HEK293 (cell line): ENCODE measurements around the gene C16orf74.

Experiments
- CTCF ChIA-PET: fragments of 350-600 bp; formaldehyde crosslinking; extraction: SDS; loops from one replicate; lab custom pipeline; 2021; ENCODE audit warnings: antibody characterized with exemption; lab: Yijun Ruan, JAX
- POLR2A ChIA-PET: fragments of 300-600 bp; formaldehyde crosslinking; extraction: SDS; loops from one replicate; lab custom pipeline; 2020; ENCODE audit warnings: antibody characterized with exemption, inconsistent platforms; lab: Yijun Ruan, JAX
- H3K27ac ChIP-seq: fragments of 200-500 bp; sonication (Bioruptor generic); 2 replicates; pipeline ENCODE4 v1.5.1; 2014; ENCODE audit warnings: low read depth, low read length, control low read depth, inconsistent platforms; ENCODE audit errors: extremely low read depth
- H3K36me3 ChIP-seq, 2 experiments: fragments of 200-500 bp in 1 of 2; sonication (Bioruptor generic) in 1 of 2; 1 replicate in 1 of 2; 2 replicates in 1 of 2; pipeline ENCODE4 v1.5.1; 2014 to 2017; ENCODE audit warnings: inconsistent platforms in 2 of 2, low read length in 2 of 2; ENCODE audit not compliant: control insufficient read depth in 2 of 2, insufficient read depth in 1 of 2
- H3K4me1 ChIP-seq: fragments of 200-500 bp; sonication (Bioruptor generic); 2 replicates; pipeline ENCODE4 v1.5.1; 2014; ENCODE audit warnings: mild to moderate bottlenecking, low read length, inconsistent platforms; ENCODE audit not compliant: control insufficient read depth, insufficient read depth
- H3K4me3 ChIP-seq: 2 replicates; pipeline ENCODE4 v1.5.1; 2011; ENCODE audit warnings: low read depth, mild to moderate bottlenecking, control low read depth, low read length, moderate library complexity
- H3K9me3 ChIP-seq: fragments of 200-500 bp; sonication (Bioruptor generic); 2 replicates; pipeline ENCODE4 v1.5.1; 2014; ENCODE audit warnings: low read depth, low read length, inconsistent platforms; ENCODE audit not compliant: control insufficient read depth, insufficient read depth
- GLI2 ChIP-seq: fragments of 450-650 bp; formaldehyde crosslinking; IDR thresholded peaks from 2 replicates; pipeline ENCODE4; 2017; ENCODE audit warnings: missing biosample characterization, missing genetic modification characterization, low read depth, borderline replicate concordance
- GLIS1 ChIP-seq: fragments of 450-650 bp; formaldehyde crosslinking; IDR thresholded peaks from 2 replicates; pipeline ENCODE4 v1.5.1; 2016; ENCODE audit warnings: missing biosample characterization, missing genetic modification characterization
- GLIS2 ChIP-seq: fragments of 450-650 bp; formaldehyde crosslinking; IDR thresholded peaks from 2 replicates; pipeline ENCODE4 v1.5.1; 2016; ENCODE audit warnings: missing biosample characterization, missing genetic modification characterization
- KLF1 ChIP-seq: fragments of 450-650 bp; formaldehyde crosslinking; IDR thresholded peaks from 2 replicates; pipeline ENCODE4 v1.5.1; 2016; ENCODE audit warnings: missing biosample characterization, missing genetic modification characterization
- REPIN1 ChIP-seq: fragments of 450-650 bp; formaldehyde crosslinking; IDR thresholded peaks from 2 replicates; pipeline ENCODE4 v1.5.1; 2017; ENCODE audit warnings: missing biosample characterization, missing genetic modification characterization, low read depth
- SP7 ChIP-seq: fragments of 450-650 bp; formaldehyde crosslinking; IDR thresholded peaks from 2 replicates; pipeline ENCODE4 v1.5.1; 2016; ENCODE audit warnings: missing biosample characterization, missing genetic modification characterization
- WT1 ChIP-seq: fragments of 450-650 bp; formaldehyde crosslinking; IDR thresholded peaks from 2 replicates; pipeline ENCODE4 v1.5.1; 2016; ENCODE audit warnings: missing biosample characterization, missing genetic modification characterization
- ZBTB20 ChIP-seq: fragments of 450-650 bp; formaldehyde crosslinking; IDR thresholded peaks from 2 replicates; pipeline ENCODE4 v1.5.1; 2016; ENCODE audit warnings: missing biosample characterization, missing genetic modification characterization
- ZBTB8A ChIP-seq: fragments of 450-650 bp; formaldehyde crosslinking; IDR thresholded peaks from 2 replicates; pipeline ENCODE4 v1.5.1; 2016; ENCODE audit warnings: missing biosample characterization, missing genetic modification characterization
- ZIC2 ChIP-seq: fragments of 450-650 bp; formaldehyde crosslinking; IDR thresholded peaks from 2 replicates; pipeline ENCODE4 v1.5.1; 2016; ENCODE audit warnings: missing biosample characterization, missing genetic modification characterization
- ZNF10 ChIP-seq: fragments of 450-650 bp; formaldehyde crosslinking; IDR thresholded peaks from 2 replicates; pipeline ENCODE4 v1.5.1; 2017; ENCODE audit warnings: missing biosample characterization, missing genetic modification characterization
- ZNF157 ChIP-seq: fragments of 450-650 bp; formaldehyde crosslinking; IDR thresholded peaks from 2 replicates; pipeline ENCODE4 v1.5.1; 2016; ENCODE audit warnings: missing biosample characterization, missing genetic modification characterization
- ZNF239 ChIP-seq: fragments of 450-650 bp; formaldehyde crosslinking; IDR thresholded peaks from 2 replicates; pipeline ENCODE4 v1.5.1; 2016; ENCODE audit warnings: missing biosample characterization, missing genetic modification characterization
- ZNF335 ChIP-seq: fragments of 450-650 bp; formaldehyde crosslinking; conservative IDR thresholded peaks from 2 replicates; pipeline ENCODE4 v1.5.1; 2016; ENCODE audit warnings: missing biosample characterization, missing genetic modification characterization
- ZNF423 ChIP-seq: fragments of 450-650 bp; formaldehyde crosslinking; IDR thresholded peaks from 2 replicates; pipeline ENCODE4 v1.5.1; 2016; ENCODE audit warnings: missing biosample characterization, missing genetic modification characterization
- ZNF561 ChIP-seq: fragments of 450-650 bp; IDR thresholded peaks from 2 replicates; pipeline ENCODE4 v1.5.1; 2018; ENCODE audit warnings: missing biosample characterization, missing genetic modification characterization, borderline replicate concordance
- ZNF654 ChIP-seq: fragments of 450-650 bp; formaldehyde crosslinking; IDR thresholded peaks from 2 replicates; pipeline ENCODE4 v1.5.1; 2016; ENCODE audit warnings: low read depth, missing biosample characterization, missing genetic modification characterization
- ZNF777 ChIP-seq: fragments of 450-650 bp; formaldehyde crosslinking; IDR thresholded peaks from 2 replicates; pipeline ENCODE4 v1.5.1; 2017; ENCODE audit warnings: missing biosample characterization, missing genetic modification characterization, borderline replicate concordance
- TF ChIP-seq, protein P1 (sequence below): fragments of 450-650 bp; formaldehyde crosslinking; IDR thresholded peaks from 2 replicates; pipeline ENCODE4 v1.5.1; 2016; ENCODE audit warnings: missing biosample characterization, missing genetic modification characterization
- TF ChIP-seq, protein P2 (sequence below): fragments of 450-650 bp; formaldehyde crosslinking; IDR thresholded peaks from 2 replicates; pipeline ENCODE4 v1.5.1; 2017; ENCODE audit warnings: missing biosample characterization, missing genetic modification characterization
- TF ChIP-seq, protein P3 (sequence below): fragments of 450-650 bp; formaldehyde crosslinking; IDR thresholded peaks from 2 replicates; pipeline ENCODE4 v1.5.1; 2016; ENCODE audit warnings: missing biosample characterization, missing genetic modification characterization
- TF ChIP-seq, protein P4 (sequence below): fragments of 450-650 bp; formaldehyde crosslinking; IDR thresholded peaks from 2 replicates; pipeline ENCODE4 v1.5.1; 2016; ENCODE audit warnings: missing biosample characterization, missing genetic modification characterization
- TF ChIP-seq, protein P5 (sequence below): fragments of 450-650 bp; formaldehyde crosslinking; IDR thresholded peaks from 2 replicates; pipeline ENCODE4 v1.5.1; 2016; ENCODE audit warnings: missing biosample characterization, missing genetic modification characterization

C16orf74 gene

DNA sequence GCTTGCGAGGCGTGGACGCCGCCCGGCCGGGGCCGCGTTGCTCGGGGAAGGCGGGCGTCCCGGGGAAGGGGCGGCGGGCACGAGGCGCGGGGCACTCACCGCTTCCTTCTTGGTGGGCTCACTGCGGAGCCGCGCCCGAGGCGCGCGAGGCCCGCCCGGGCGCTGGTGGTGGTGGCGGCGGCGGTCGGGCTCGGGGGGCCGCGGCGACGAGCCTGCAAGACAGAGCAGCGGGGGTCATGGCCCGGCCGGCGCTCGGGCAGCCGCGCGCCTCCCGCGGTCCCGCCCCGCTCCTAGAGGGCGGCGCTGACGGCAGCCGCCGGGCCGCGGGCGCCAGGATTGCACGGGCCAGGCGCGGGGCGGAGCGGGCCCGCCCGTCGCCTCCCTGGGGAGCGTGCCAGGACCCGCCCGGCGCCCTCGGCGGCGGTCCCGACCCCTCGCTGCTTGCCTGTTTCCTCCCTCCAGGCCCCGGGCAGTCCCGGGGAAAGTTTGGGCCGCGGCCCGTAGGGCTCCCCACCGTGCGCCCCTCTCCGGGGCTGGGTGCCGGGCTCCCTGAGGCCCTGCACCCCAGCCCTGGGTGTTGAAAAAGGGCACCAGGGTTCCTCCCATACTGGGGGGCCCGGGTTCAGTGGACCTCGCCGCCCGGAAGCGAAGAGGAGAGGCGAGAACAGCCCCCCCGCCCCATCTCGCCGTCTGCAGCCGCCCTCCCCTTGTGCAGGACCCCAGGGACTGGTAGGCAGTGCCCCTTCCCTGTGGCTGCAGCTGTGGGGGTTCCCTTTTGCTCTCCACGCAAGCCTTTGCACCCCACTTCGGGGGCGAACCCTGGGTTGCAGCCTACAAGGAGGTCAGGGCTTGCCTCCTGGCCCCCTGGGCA is at the start of gene C16orf74:
Gene C16orf74 (minus strand): TSS at position 270 of the 871 bp plus-strand sequence. CDS start 15,879 bp downstream, outside the sequence.
- H3K4me1 ChIP-seq, result peaks cover 5% of the 10 kb centered on the region; the same call in 1 of the 2 replicates

DNA sequence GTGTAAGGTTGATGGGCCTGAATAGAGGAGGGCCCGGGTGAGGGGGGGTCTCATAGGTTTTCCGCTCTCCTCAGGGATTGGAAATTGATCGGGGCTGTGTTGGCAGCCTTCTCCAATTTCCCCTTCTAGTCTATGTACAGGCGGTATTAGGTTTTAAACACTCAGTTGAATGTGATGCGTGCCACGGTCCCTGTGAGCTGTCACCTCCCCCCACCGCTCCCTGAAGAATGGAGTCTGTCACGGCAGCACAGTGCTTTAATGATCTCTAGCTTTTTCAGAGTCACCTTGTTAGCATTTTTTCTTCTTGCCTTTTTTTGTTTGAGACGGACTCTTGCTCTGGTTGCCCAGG is 49.4 kb upstream of the C16orf74 start:
- Histone ChIP-seq H3K4me1 (peaks cover 3% of the 10 kb centered on the region), H3K4me3 (peak overlapping the region; percentile 91), H3K9me3 (no peaks in the 10 kb centered on the region), H3K36me3 (peaks cover 14 to 67% of the 10 kb centered on the region in 2 experiments; a peak in 2 of 3 replicates), H3K27ac (peak overlapping the region; percentile 89)
- ChIA-PET POLR2A (no interaction called here), CTCF (interaction anchor here (0.6 kb wide), 2 partner anchors 34 to 715 kb away, joined by 3 to 4 read pairs; no protein-coding TSS in a partner anchor)
- TF ChIP-seq ZNF157 (tag by site-specific recombination) (no peak), ZNF10 (no peak), ZNF239 (tag by site-specific recombination) (no peak), SP7 (tag by site-specific recombination) (no peak), REPIN1 (tag by site-specific recombination) (no peak), GLI2 (tag by site-specific recombination) (no peak)
- TF ChIP-seq, protein P1, sequence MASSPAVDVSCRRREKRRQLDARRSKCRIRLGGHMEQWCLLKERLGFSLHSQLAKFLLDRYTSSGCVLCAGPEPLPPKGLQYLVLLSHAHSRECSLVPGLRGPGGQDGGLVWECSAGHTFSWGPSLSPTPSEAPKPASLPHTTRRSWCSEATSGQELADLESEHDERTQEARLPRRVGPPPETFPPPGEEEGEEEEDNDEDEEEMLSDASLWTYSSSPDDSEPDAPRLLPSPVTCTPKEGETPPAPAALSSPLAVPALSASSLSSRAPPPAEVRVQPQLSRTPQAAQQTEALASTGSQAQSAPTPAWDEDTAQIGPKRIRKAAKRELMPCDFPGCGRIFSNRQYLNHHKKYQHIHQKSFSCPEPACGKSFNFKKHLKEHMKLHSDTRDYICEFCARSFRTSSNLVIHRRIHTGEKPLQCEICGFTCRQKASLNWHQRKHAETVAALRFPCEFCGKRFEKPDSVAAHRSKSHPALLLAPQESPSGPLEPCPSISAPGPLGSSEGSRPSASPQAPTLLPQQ (tag by site-specific recombination), result peak; percentile 21; the same call in 1 of the 2 replicates
- TF ChIP-seq, protein P2, sequence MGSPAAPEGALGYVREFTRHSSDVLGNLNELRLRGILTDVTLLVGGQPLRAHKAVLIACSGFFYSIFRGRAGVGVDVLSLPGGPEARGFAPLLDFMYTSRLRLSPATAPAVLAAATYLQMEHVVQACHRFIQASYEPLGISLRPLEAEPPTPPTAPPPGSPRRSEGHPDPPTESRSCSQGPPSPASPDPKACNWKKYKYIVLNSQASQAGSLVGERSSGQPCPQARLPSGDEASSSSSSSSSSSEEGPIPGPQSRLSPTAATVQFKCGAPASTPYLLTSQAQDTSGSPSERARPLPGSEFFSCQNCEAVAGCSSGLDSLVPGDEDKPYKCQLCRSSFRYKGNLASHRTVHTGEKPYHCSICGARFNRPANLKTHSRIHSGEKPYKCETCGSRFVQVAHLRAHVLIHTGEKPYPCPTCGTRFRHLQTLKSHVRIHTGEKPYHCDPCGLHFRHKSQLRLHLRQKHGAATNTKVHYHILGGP (tag by site-specific recombination), result no peak
- TF ChIP-seq, protein P3, sequence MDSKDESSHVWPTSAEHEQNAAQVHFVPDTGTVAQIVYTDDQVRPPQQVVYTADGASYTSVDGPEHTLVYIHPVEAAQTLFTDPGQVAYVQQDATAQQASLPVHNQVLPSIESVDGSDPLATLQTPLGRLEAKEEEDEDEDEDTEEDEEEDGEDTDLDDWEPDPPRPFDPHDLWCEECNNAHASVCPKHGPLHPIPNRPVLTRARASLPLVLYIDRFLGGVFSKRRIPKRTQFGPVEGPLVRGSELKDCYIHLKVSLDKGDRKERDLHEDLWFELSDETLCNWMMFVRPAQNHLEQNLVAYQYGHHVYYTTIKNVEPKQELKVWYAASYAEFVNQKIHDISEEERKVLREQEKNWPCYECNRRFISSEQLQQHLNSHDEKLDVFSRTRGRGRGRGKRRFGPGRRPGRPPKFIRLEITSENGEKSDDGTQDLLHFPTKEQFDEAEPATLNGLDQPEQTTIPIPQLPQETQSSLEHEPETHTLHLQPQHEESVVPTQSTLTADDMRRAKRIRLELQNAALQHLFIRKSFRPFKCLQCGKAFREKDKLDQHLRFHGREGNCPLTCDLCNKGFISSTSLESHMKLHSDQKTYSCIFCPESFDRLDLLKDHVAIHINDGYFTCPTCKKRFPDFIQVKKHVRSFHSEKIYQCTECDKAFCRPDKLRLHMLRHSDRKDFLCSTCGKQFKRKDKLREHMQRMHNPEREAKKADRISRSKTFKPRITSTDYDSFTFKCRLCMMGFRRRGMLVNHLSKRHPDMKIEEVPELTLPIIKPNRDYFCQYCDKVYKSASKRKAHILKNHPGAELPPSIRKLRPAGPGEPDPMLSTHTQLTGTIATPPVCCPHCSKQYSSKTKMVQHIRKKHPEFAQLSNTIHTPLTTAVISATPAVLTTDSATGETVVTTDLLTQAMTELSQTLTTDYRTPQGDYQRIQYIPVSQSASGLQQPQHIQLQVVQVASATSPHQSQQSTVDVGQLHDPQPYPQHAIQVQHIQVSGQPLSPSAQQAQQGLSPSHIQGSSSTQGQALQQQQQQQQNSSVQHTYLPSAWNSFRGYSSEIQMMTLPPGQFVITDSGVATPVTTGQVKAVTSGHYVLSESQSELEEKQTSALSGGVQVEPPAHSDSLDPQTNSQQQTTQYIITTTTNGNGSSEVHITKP (tag by site-specific recombination), result peak; percentile 83

More for the DNA sequence above, at the start of gene C16orf74:
- H3K36me3 ChIP-seq, result no peaks in the 10 kb centered on the region
- H3K4me3 ChIP-seq, result peak within 1 kb of the TSS; percentile 37
- H3K27ac ChIP-seq, result peak within 1 kb of the TSS; percentile 70; the same call in 1 of the 2 replicates
- CTCF ChIA-PET, result interaction anchor here (1.3 kb wide), 1 partner anchor 32 kb away, joined by 5 read pairs; no protein-coding TSS in a partner anchor
- POLR2A ChIA-PET, result no interaction called here
- TF ChIP-seq, protein P4, sequence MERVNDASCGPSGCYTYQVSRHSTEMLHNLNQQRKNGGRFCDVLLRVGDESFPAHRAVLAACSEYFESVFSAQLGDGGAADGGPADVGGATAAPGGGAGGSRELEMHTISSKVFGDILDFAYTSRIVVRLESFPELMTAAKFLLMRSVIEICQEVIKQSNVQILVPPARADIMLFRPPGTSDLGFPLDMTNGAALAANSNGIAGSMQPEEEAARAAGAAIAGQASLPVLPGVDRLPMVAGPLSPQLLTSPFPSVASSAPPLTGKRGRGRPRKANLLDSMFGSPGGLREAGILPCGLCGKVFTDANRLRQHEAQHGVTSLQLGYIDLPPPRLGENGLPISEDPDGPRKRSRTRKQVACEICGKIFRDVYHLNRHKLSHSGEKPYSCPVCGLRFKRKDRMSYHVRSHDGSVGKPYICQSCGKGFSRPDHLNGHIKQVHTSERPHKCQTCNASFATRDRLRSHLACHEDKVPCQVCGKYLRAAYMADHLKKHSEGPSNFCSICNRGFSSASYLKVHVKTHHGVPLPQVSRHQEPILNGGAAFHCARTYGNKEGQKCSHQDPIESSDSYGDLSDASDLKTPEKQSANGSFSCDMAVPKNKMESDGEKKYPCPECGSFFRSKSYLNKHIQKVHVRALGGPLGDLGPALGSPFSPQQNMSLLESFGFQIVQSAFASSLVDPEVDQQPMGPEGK (tag by site-specific recombination), result peak; percentile 36; the same call in 1 of the 2 replicates
- TF ChIP-seq ZBTB20 (tag by site-specific recombination) (peak; percentile 20; the same call in 1 of the 2 replicates), KLF1 (tag by site-specific recombination) (peak; percentile 46), SP7 (tag by site-specific recombination) (0 out of 2 replicates have a peak, but pooled peaks have one; percentile 17), GLIS1 (tag by site-specific recombination) (peak; percentile 39), ZIC2 (tag by site-specific recombination) (peak; percentile 75), ZNF777 (tag by site-specific recombination) (no peak), ZNF561 (tag by site-specific recombination) (peak; percentile 18; the same call in 1 of the 2 replicates), ZNF654 (tag by site-specific recombination) (no peak), WT1 (tag by site-specific recombination) (0 out of 2 replicates have a peak, but pooled peaks have one; percentile 10), ZNF335 (peak; percentile 54), ZBTB8A (peak; percentile 65; the same call in 1 of the 2 replicates), GLIS2 (tag by site-specific recombination) (peak; percentile 51), ZNF423 (tag by site-specific recombination) (peak; percentile 59)
- TF ChIP-seq, protein P5, sequence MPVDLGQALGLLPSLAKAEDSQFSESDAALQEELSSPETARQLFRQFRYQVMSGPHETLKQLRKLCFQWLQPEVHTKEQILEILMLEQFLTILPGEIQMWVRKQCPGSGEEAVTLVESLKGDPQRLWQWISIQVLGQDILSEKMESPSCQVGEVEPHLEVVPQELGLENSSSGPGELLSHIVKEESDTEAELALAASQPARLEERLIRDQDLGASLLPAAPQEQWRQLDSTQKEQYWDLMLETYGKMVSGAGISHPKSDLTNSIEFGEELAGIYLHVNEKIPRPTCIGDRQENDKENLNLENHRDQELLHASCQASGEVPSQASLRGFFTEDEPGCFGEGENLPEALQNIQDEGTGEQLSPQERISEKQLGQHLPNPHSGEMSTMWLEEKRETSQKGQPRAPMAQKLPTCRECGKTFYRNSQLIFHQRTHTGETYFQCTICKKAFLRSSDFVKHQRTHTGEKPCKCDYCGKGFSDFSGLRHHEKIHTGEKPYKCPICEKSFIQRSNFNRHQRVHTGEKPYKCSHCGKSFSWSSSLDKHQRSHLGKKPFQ (tag by site-specific recombination), result no peak
- TF ChIP-seq, all 188 proteins: peak for 12
- H3K9me3 ChIP-seq, result no peaks in the 10 kb centered on the region
